ENCODE results near the gene NEB.

Gene NEB, protein sequence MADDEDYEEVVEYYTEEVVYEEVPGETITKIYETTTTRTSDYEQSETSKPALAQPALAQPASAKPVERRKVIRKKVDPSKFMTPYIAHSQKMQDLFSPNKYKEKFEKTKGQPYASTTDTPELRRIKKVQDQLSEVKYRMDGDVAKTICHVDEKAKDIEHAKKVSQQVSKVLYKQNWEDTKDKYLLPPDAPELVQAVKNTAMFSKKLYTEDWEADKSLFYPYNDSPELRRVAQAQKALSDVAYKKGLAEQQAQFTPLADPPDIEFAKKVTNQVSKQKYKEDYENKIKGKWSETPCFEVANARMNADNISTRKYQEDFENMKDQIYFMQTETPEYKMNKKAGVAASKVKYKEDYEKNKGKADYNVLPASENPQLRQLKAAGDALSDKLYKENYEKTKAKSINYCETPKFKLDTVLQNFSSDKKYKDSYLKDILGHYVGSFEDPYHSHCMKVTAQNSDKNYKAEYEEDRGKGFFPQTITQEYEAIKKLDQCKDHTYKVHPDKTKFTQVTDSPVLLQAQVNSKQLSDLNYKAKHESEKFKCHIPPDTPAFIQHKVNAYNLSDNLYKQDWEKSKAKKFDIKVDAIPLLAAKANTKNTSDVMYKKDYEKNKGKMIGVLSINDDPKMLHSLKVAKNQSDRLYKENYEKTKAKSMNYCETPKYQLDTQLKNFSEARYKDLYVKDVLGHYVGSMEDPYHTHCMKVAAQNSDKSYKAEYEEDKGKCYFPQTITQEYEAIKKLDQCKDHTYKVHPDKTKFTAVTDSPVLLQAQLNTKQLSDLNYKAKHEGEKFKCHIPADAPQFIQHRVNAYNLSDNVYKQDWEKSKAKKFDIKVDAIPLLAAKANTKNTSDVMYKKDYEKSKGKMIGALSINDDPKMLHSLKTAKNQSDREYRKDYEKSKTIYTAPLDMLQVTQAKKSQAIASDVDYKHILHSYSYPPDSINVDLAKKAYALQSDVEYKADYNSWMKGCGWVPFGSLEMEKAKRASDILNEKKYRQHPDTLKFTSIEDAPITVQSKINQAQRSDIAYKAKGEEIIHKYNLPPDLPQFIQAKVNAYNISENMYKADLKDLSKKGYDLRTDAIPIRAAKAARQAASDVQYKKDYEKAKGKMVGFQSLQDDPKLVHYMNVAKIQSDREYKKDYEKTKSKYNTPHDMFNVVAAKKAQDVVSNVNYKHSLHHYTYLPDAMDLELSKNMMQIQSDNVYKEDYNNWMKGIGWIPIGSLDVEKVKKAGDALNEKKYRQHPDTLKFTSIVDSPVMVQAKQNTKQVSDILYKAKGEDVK (N-terminal part only)

DNA sequence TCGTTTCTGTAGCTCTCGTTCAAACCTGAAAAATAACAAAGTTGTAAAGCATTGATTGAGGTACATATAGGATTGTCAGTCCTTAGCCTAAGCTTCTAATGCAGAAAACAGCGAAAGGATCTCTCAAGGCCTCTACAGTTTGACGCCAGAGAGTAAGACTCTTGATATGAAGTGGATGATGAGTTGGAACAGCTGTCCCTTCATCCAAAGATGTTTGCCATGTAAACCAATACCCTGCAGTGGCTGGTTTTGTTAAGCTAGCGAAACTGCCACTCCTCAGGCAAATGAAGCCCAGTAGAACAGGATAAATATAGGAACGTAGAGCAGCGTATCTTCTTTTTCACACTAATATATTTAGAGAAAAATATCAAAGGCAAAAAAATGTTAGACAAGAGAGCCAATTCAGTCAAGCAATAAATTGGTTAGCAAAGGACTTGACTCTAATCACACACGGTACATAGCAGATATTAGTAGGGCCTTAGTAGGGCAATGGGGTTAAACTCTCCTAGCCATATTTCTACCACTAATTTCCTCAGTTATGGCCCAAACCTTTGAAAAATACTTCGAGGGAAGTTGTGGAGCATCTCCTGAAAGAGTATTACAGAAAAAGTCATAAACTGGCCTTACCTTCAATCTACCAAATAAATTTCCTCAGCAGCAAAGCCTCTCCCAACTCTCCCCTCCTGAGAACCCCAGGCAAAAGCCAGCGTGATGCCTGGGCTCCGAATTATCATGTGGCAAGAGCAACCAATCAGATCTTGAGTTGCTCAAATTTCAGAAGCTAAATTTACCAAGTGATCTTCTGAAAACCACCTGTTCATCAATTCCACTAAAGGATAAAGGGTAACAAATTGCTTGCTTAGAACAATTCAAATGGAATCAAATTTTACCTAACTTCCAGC is at the start of gene NEB:
Gene NEB (minus strand): TSS at position 706 of the 902 bp plus-strand sequence. CDS start 1,320 bp downstream, outside the sequence.
- peak; percentile 72 for DNase-seq

DNA sequence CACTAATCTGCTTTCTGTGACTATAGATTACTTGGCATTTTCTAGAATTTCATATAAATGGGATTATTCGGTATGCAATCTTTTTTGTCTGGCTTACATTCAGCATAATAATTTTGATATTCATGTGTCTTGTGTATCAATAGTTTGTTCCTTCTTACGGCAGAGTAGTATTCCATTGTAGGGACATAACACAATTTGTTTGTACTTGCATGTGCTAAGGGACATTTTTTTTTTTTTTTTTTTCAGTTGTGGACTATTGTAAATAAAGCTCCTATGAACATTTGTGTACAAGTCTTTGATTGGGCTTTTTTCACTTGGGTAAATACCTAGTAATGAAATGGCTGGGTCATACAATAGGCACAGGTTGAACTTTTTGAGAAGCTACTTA is 48.9 kb upstream of the NEB start:
- DNase-seq, result no peak

- no peak for DNase-seq
Observed at GRCh38 chr2:151782378-151783132, 48.3 kb upstream of the NEB start.

- DNase-seq, result no peak
Observed at GRCh38 chr2:151781642-151782041, 47.4 kb upstream of the NEB start.

GRCh38 chr2:151780938-151781337 is 46.7 kb upstream of the NEB start:
- no peak for DNase-seq

DNA sequence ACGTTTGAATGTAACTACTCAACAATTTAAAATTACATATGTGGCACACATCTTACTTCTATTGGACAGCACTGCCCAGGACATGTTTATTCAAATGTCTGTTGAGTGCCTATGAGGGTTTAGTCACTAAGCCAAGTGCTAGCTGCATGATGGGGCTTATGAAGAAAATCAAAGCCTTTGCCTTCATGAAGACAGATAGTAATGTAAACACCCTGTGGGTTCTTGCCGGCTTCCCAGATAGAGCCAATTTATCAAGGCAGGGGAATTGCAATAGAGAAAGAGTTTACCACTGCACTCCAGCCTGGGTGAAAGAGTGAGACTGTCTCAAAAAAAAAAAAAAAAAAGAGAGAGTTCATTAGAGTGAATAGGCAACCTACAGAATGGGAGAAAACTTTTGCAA is 43.7 kb upstream of the NEB start:
- DNase-seq, result no peak

GRCh38 chr2:151777487-151777886 is 43.2 kb upstream of the NEB start:
- no peak for DNase-seq

DNA sequence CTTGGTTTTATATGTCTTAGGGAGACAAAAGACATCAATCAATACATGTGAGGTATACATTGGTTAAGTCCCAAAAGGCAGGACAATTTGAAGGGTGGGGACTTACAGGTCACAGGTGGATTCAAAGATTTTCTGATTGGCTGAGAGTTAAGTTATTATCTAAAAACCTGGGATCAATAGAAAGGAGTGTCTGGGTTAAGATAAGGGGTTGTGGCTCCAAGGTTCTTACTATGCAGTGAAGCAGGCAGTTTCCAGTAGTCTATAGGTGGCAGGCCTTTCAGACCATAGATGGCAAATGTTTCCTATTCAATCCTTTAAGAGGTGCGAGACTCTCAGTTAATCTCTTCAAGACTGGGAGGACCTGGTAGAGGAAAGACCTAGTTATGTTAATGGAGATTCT is 42.1 kb upstream of the NEB start:
- no peak for DNase-seq

GRCh38 chr2:151775057-151775740 is 40.9 kb upstream of the NEB start:
- DNase-seq, result no peak

DNA sequence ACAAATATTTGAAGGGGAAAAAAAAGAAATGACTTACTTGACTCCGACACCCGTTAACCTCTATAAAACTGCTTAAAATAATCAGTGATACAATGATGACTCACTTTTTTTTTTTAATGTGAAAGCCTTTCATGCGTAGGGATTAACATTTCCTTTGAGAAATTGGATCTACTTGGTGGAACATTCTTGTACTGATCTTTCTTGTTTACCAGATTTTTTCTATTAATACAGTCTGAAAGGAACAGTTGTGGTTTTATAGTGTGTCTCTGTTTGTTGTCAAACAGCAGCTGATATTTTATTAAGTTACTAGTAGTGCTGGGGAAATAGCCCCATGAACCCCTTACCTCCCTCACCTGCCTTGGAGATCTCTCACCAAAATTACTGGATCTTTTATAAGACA is 40.2 kb upstream of the NEB start:
- DNase-seq, result no peak

DNA sequence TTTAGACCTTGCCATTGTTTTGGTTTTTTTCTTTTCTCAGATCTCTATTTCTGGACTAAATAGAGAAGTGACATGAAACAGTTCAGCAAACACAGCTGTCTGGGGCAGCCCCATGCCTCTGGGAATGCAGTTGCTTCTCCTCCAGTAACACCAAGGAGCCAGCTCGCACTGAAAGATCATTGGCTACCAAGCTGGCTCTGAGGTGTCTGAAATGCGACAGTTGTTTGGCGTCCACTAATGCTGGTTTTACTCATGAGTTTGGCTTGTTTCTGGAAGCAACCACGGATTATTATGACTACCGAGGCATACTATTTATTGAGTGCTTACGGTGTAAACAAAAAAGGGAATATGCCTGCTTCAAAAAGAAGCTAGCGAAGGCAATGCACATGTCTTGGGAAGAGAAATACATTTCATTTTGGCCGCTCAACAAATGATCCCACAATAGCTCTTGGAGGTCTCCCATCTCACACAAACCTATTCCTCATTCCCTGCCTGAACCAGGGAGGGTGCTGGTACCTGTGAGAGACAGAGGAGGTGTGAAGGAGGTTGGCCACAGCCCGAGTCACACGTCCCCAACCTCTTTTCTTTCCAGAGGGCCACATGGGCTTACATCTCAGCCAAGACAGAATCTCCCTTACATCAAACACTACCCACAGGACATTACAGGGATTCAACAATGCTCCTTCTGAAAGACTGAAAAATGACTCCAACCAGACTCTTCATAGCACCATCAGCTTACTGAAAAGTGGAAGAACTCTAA is 37.5 kb upstream of the NEB start:
- DNase-seq, result no peak

- no peak for DNase-seq
Observed at GRCh38 chr2:151770995-151771394, 36.7 kb upstream of the NEB start.

GRCh38 chr2:151769606-151770005 is 35.3 kb upstream of the NEB start:
- DNase-seq, result no peak

DNA sequence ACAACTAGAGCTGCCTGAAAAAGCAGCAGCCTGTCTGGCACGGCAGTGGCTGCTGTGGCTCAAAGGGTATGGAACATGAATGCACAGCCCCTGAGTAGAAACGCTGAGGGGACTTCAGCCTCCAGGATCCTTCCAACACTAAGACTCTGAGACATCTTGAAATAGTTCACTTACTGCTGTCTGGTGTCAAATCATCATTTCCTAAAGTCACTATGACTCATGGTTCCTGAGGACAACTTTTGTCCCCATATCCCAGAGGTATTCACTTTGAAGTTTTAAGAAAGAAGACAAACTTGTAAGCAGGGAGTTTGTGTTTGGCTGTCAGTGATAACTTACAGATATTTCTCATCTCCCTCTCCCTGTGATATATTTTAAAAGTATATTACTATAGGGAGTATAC is 33.3 kb upstream of the NEB start:
- DNase-seq, result no peak

- DNase-seq, result no peak
Observed at GRCh38 chr2:151766437-151767153, 32.3 kb upstream of the NEB start.

- no peak for DNase-seq
Observed at GRCh38 chr2:151765760-151766410, 31.6 kb upstream of the NEB start.

- peak; percentile 23 for DNase-seq
Observed at GRCh38 chr2:151762694-151763093, 28.4 kb upstream of the NEB start.

GRCh38 chr2:151761687-151762086 is 27.4 kb upstream of the NEB start:
- DNase-seq, result no peak

GRCh38 chr2:151761193-151761592 is 26.9 kb upstream of the NEB start:
- DNase-seq, result no peak
